AG04450 (cell line): ENCODE results near the gene AMPH. TPM values are rescaled to one million over a fixed set of nuclear protein-coding genes. Genes with fewer than 3 reads are reported as not detected.

ENCODE experiments used
- CTCF ChIA-PET: fragments of 300-600, 350-600 bp; formaldehyde crosslinking; extraction: SDS; loops from one replicate; lab custom pipeline; 2022; ENCODE audit warnings: antibody characterized with exemption, inconsistent platforms; lab: Charles Lee
- POLR2A ChIA-PET: fragments of 350-600 bp; formaldehyde crosslinking; extraction: SDS; loops from one replicate; lab custom pipeline; 2021; ENCODE audit warnings: antibody characterized with exemption, inconsistent platforms; lab: Yijun Ruan, JAX
- DNase-seq: peaks from one replicate; pipeline ENCODE4 v3.0.0-alpha.2; 2011; ENCODE audit warnings: low read depth, low spot score
- H3K27ac ChIP-seq: one replicate; pipeline ENCODE4 v1.5.1; 2012; ENCODE audit warnings: low read depth, low read length, control low read depth
- H3K27me3 ChIP-seq: one replicate; pipeline ENCODE4 v1.6.0; 2012; ENCODE audit warnings: low read length; ENCODE audit not compliant: control insufficient read depth, insufficient read depth
- H3K4me3 ChIP-seq: 2 replicates; pipeline ENCODE4 v1.5.1; 2011; ENCODE audit warnings: mild to moderate bottlenecking, low read depth, low read length, control low read depth
- H3K9me3 ChIP-seq: 2 replicates; pipeline ENCODE4 v1.5.1; 2012; ENCODE audit warnings: low read length; ENCODE audit not compliant: control insufficient read depth, insufficient read depth
- polyA plus RNA-seq: library from polyadenylated mRNA; depleted of rRNA; stranded (reverse); fragments of >200 nt; gene quantifications from 2 replicates; pipeline ENCODE4 v1.2.3, GENCODE V29; 2011
- TF ChIP-seq, protein P1 (sequence below): IDR thresholded peaks from 2 replicates; pipeline ENCODE4 v1.5.1; 2011; ENCODE audit warnings: low read depth, low read length, control low read depth, inconsistent platforms

The AMPH gene
- polyA plus RNA-seq, 1 experiment, result 19.5 TPM

DNA sequence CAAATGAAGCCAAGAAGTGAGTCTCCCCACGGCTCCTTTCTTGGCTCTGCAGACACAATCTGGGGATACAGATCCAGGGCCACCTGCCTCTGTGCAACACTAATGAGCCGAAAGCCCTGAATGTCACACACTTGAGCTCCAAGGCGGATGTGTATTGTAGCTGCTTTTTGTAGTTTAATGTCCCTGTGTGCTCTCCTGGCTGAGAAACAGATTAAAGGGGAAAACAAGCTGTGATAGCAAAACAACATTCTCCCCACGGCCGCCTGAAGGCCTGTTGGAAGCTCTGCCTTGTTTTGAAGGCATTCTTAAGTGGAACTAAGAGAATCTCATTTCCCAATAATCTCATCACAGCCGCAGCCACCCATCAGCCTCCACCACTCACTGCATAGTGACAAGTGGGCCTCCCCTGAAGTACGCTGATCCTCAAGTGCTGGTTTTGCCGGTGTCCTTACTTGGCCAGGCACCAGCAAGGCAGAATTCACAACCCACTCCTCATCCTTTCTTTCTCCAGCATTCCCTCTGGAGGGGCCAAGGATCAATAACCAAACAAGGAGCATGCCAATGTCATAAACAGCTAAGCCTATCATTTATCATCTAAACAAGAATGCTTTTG, 44.4 kb upstream of the AMPH start:
- no peaks in the 10 kb centered on the region; the same call in 1 of the 2 replicates for H3K9me3 ChIP-seq
- no peak overlapping the region for H3K27ac ChIP-seq
- TF ChIP-seq, protein P1, sequence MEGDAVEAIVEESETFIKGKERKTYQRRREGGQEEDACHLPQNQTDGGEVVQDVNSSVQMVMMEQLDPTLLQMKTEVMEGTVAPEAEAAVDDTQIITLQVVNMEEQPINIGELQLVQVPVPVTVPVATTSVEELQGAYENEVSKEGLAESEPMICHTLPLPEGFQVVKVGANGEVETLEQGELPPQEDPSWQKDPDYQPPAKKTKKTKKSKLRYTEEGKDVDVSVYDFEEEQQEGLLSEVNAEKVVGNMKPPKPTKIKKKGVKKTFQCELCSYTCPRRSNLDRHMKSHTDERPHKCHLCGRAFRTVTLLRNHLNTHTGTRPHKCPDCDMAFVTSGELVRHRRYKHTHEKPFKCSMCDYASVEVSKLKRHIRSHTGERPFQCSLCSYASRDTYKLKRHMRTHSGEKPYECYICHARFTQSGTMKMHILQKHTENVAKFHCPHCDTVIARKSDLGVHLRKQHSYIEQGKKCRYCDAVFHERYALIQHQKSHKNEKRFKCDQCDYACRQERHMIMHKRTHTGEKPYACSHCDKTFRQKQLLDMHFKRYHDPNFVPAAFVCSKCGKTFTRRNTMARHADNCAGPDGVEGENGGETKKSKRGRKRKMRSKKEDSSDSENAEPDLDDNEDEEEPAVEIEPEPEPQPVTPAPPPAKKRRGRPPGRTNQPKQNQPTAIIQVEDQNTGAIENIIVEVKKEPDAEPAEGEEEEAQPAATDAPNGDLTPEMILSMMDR, result no peak
- CTCF ChIA-PET, result interaction anchor here (1.7 kb wide), 1 partner anchor 16 kb away, joined by 5 read pairs; no protein-coding TSS in a partner anchor
- no peak for DNase-seq
- H3K27me3 ChIP-seq, result no peaks in the 10 kb centered on the region
- no peak overlapping the region for H3K4me3 ChIP-seq
- POLR2A ChIA-PET, result no interaction called here

DNA sequence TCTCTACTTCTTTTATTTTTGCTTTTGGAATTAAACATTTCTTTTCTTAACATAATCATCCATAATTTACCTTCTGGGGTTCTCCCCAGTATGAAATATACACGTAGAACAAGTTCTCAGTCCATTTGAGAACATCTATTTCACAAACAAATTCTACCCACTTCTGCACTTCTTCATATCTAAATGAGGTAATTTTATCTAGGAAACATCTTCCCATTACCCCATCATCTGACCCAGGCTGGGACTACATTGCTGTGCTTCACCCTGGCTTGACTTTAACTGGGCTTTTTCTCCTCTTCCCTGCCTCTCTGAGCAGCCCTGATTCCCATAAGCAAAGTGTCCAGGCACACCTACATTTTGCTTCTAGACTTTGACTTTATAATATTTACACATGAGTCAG, 43.3 kb upstream of the AMPH start:
- H3K27ac ChIP-seq, result no peak overlapping the region
- CTCF ChIA-PET, result interaction anchor here (1.7 kb wide), 1 partner anchor 14 kb away, joined by 5 read pairs; no protein-coding TSS in a partner anchor

DNA sequence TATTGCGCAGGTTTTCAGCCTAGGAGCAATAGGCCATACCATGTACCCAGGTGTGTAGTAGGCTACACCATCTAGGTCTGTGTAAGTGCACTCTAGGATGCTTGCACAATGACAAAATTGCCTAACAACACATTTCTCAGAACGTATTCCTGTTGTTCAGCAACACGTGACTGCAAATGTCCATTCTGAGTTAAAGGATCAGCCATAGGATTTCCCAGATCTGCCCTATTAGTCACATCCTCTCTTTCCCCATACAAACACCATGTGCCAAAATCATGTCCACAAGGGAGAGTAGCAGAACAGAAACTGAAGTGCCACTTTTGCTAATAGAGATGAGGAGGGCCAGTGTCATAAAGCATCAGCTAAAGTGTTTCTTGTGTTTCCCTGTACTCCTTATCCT, 42.6 kb upstream of the AMPH start:
- POLR2A ChIA-PET, result no interaction called here
- CTCF ChIA-PET, result no interaction called here

More for the DNA sequence above, 43.3 kb upstream of the AMPH start:
- POLR2A ChIA-PET, result no interaction called here
- TF ChIP-seq, protein P1, result no peak
- DNase-seq, result no peak
- H3K4me3 ChIP-seq, result no peak overlapping the region
- no peaks in the 10 kb centered on the region; the same call in 1 of the 2 replicates for H3K9me3 ChIP-seq
- peaks cover 1% of the 10 kb centered on the region for H3K27me3 ChIP-seq

DNA sequence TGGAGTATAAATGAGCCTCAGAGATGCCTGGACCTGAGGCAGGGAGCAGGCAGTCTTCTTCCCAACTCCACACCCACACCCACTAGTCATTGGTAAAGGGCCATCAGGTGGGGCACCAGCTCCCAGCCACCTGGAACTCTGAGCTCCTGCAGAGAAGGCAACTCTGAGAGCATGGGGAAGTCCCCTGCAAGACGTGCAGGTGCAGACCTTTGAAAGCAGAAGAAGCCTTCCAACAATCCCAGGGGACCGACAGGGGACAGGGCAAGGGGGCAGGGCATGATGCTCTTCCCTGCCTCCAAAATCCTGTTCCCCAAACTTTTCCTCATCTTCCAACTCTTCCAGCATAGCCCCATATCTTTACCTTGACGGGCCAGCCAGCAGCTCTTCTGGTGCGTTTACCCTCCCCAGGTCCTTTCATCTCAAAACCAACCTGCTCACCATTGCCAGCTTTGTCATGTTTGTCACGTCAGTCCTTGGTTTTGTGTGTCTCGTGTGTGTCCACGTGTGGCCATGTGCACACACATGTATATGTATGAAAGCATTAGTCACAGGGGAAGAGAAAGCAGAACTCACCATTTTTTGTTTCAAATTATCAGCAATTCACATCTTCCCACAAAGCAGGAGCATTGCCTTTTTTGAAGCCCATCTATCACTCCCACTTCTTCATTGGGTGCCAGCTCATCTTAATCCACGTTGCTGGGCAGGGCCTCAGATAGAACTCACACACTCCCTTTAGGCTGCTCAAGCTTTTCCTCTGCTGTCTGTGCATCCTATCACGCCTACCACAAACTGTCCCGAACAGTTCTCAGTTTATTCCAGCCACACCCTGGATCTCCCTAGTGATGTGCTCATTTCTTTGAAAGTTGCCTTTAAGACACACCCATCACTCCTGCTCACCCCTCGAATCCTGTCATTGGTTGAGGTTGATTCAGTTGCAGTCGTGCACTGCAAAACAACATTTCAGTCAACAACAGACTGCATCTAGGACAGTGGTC, 41.0 kb upstream of the AMPH start:
- POLR2A ChIA-PET, result no interaction called here
- TF ChIP-seq, protein P1, result no peak
- Histone ChIP-seq H3K27ac (no peak overlapping the region), H3K9me3 (no peaks in the 10 kb centered on the region), H3K27me3 (peaks cover 5% of the 10 kb centered on the region), H3K4me3 (no peak overlapping the region)
- CTCF ChIA-PET, result interaction anchor here (1.2 kb wide), 1 partner anchor 12 kb away, joined by 5 read pairs; no protein-coding TSS in a partner anchor
- DNase-seq, result no peak

More for the DNA sequence above, 42.6 kb upstream of the AMPH start:
- Histone ChIP-seq H3K4me3 (no peak overlapping the region), H3K27me3 (peaks cover 5% of the 10 kb centered on the region), H3K27ac (no peak overlapping the region), H3K9me3 (no peaks in the 10 kb centered on the region; the same call in 1 of the 2 replicates)
- TF ChIP-seq, protein P1, result no peak
- DNase-seq, result peak; percentile 44
